MM.1S (cell line): ENCODE results near the gene AFG1L.

Source experiments
- CTCF ChIP-seq: fragments of 300-600 bp; sonication (generic); IDR thresholded peaks from 2 replicates; pipeline ENCODE4 v1.5.1; 2016; ENCODE audit warnings: antibody characterized with exemption, low read length, mixed read lengths
- EZH2 ChIP-seq: fragments of 300-600 bp; sonication (generic); optimal IDR thresholded peaks from 2 replicates; pipeline ENCODE3; 2017; ENCODE audit warnings: low read depth, mild to moderate bottlenecking, antibody characterized with exemption, low read length, mixed read lengths
- EZH2phosphoT487 ChIP-seq: fragments of 300-600 bp; sonication (generic); IDR thresholded peaks from 2 replicates; pipeline ENCODE4 v1.6.1; 2018; ENCODE audit warnings: antibody characterized with exemption, low read length

GRCh38 chr6:108568101-108568500 is 273.2 kb downstream of the AFG1L start:
- TF ChIP-seq CTCF: no peak
- no peak for TF ChIP-seq EZH2phosphoT487
- TF ChIP-seq EZH2: no peak
